GM06990 (cell line): ENCODE measurements around the gene TRAPPC1.

ENCODE experiments used
- DNase-seq: peaks from one replicate; pipeline ENCODE4 v3.0.0-alpha.2; 2011; ENCODE audit not compliant: insufficient read length; ENCODE audit errors: extremely low read depth
- H3K27me3 ChIP-seq: replicated peaks from 2 replicates; pipeline ENCODE4 v1.6.0; 2011; ENCODE audit warnings: low read length; ENCODE audit not compliant: control insufficient read depth, insufficient read depth
- H3K36me3 ChIP-seq: 2 replicates; pipeline ENCODE4 v1.5.1; 2011; ENCODE audit warnings: low read length; ENCODE audit not compliant: control insufficient read depth, insufficient read depth
- H3K4me3 ChIP-seq: replicated peaks from 2 replicates; pipeline ENCODE4 v1.5.1; 2011; ENCODE audit warnings: low read depth, mild to moderate bottlenecking, control low read depth, low read length
- TF ChIP-seq, protein P1 (sequence below): IDR thresholded peaks from 2 replicates; pipeline ENCODE4 v1.5.1; 2011; ENCODE audit warnings: low read length, control low read depth, mild to moderate bottlenecking, inconsistent platforms; ENCODE audit not compliant: insufficient read depth, poor library complexity, severe bottlenecking

Gene TRAPPC1

DNA sequence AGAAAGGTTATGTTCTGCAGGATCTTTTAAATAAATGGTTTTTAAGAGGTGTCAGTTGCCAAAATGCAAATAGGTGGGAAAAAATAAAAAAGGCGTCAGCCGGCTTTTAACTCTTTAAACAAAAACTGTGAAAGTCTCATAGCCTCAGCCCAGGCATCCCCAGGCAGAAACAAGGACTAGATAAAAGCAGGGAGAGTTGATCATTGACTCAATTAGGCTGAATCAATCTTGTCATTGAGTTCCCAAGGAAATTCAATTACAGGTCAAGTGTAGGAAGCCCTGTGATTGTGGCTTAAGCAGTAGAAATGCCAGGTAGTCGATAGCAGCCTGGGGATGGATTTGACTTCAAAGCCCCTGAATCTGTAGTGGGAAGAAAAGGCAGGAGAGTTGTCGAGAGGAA, 39.9 kb upstream of the TRAPPC1 start:
- no peak for DNase-seq
- Histone ChIP-seq H3K4me3 (no peak overlapping the region), H3K36me3 (no peaks in the 10 kb centered on the region), H3K27me3 (no peaks in the 10 kb centered on the region)
- TF ChIP-seq, protein P1, sequence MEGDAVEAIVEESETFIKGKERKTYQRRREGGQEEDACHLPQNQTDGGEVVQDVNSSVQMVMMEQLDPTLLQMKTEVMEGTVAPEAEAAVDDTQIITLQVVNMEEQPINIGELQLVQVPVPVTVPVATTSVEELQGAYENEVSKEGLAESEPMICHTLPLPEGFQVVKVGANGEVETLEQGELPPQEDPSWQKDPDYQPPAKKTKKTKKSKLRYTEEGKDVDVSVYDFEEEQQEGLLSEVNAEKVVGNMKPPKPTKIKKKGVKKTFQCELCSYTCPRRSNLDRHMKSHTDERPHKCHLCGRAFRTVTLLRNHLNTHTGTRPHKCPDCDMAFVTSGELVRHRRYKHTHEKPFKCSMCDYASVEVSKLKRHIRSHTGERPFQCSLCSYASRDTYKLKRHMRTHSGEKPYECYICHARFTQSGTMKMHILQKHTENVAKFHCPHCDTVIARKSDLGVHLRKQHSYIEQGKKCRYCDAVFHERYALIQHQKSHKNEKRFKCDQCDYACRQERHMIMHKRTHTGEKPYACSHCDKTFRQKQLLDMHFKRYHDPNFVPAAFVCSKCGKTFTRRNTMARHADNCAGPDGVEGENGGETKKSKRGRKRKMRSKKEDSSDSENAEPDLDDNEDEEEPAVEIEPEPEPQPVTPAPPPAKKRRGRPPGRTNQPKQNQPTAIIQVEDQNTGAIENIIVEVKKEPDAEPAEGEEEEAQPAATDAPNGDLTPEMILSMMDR: no peak

DNA sequence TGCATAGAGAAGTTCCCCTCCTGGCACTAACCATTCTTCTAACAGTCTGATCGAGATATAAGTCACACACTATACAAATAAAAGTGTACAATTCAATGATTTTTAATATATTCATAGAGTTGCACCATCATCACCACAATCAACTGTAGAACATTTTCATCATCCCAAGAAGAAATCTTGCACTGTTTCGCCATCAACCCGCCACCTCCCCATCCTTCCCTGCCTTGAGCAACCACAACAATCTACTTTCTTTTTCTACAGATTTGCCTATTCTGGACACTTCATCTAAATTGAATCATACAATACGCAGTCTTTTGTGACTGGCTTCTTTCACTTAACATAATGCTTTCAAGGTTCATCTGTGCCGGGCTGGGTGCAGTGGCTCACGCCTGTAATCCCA, 37.7 kb upstream of the TRAPPC1 start:
- no peaks in the 10 kb centered on the region for H3K27me3 ChIP-seq
- no peak for DNase-seq
- H3K36me3 ChIP-seq: no peaks in the 10 kb centered on the region
- TF ChIP-seq, protein P1: no peak
- no peak overlapping the region for H3K4me3 ChIP-seq

DNA sequence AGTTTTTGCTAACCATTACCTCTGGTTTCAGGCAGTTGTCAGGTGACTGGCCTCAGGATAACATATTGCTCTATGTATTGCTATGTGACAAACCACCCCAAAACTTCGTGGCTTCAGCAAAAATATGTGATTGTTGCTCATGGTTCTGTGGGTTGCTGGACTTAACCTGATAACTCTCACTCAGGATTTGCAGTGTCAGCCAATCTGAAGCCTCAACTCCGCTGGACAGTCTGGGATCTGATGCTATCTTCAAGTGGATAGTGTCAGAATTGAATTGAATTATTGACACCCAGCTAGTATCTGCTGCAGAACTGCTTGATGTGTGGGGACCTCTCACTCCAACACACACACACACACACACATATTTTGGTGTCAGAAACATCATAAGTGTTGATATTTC, 36.0 kb upstream of the TRAPPC1 start:
- DNase-seq: no peak
- H3K27me3 ChIP-seq: no peaks in the 10 kb centered on the region
- TF ChIP-seq, protein P1: no peak
- no peaks in the 10 kb centered on the region for H3K36me3 ChIP-seq
- H3K4me3 ChIP-seq: no peak overlapping the region

DNA sequence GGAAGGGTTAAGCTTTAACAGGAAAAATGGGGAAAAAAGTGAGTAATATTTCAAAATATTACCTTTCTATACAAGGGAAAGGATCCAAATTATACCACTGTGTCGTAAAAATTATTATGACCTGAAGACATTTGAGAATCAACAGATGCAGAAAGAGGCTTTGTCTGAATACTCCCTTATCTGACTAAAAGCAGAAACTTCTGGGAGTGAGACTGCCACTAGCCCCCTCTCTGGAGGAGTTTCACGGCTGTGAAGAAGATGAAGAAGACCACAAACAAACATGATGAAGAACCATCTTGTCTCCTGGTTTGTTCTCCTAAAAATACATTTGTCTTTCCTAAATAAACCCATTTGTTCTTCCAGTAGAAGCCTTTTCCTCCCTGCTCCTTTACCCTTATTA, 29.7 kb upstream of the TRAPPC1 start:
- no peak overlapping the region for H3K4me3 ChIP-seq

DNA sequence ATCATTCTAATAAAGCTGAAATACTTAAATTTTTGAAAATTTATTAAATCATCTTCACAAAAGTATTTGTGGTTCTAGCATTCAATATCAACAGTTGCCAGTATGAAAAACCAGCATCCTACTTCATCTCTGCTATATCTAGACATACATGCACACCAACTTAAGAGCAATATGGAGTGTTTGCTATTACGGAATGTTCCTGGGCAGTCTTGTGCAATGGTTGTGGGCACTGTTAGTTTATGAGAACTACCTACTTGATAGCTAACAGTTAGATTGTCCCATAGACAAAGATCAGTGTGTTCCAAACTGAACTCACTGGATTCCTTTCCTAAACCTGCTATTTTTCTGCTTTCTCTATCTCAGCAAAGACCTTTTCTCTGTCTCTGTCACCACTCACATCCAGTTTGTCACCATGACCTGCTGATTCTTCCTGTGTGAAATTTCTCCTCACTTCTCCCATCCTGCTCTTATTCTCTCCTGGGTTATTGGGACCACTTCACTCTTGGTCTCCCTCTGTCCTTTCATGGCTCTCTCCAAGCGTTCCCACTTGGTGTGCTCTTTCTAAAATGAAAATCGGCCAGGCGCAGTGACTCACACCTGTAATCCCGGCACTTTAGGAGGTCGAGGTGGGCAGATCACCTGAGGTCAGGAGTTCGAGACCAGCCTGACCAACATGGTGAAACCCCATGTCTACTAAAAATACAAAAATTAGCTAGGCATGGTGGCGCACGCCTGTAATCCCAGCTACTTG, 27.9 kb upstream of the TRAPPC1 start:
- no peak overlapping the region for H3K4me3 ChIP-seq
- no peak for DNase-seq
- TF ChIP-seq, protein P1: no peak
- H3K27me3 ChIP-seq: no peaks in the 10 kb centered on the region
- no peaks in the 10 kb centered on the region for H3K36me3 ChIP-seq

More for the DNA sequence above, 29.7 kb upstream of the TRAPPC1 start:
- H3K36me3 ChIP-seq: no peaks in the 10 kb centered on the region
- TF ChIP-seq, protein P1: no peak
- DNase-seq: no peak
- no peaks in the 10 kb centered on the region for H3K27me3 ChIP-seq
